ENCODE results near the gene TMEM167A. TPM values are rescaled to one million over a fixed set of nuclear protein-coding genes. Genes with fewer than 3 reads are reported as not detected.

TMEM167A gene
- total RNA-seq, 2 donors from 2014 or later: 124 to 134 TPM

- whole genome bisulfite sequencing, 2 experiments (ENCODE audit: insufficient coverage in 1 of 2, insufficient read length in 1 of 2): 97 to 100% methylated on average over 2 to 3 of the region's 3 CpGs
These were observed 65.2 kb downstream of the TMEM167A start for GRCh38 chr5:83011985-83012384.

DNA sequence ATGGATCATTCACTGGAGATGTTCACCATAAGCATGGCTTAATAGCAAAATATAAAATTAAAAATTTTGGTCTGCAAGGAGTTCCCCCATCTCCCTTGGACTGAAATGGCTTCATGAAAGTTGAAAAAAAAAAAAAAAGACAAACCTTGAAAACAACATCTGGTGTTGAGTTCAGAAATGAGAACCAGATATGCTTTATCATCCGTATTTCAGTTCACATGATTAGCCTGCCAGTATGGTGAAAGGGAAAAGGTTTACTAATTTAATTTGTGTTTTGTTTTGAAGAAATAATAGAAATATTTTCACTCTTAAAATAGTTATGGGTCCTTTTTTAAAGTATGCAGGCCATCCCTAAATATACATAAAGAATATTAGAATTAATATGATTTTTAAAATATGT, 67.8 kb downstream of the TMEM167A start:
- TF ChIP-seq CTCF (conservative IDR thresholded peaks at IDR 0.05): no peak
- peaks cover 6% of the 10 kb centered on the region for H3K4me1 Mint-ChIP-seq
- WGBS, 2 experiments (ENCODE audit: insufficient coverage in 1 of 2, insufficient read length in 1 of 2): 100% methylated on average over 1 of the region's 1 CpG; no CpG with 5 or more reads in 1 of the 2 experiments
- H3K27ac Mint-ChIP-seq: no peak overlapping the region
- DNase-seq: no peak
- Histone ChIP-seq H3K36me3 (ENCODE audit: control insufficient read depth, insufficient read depth, low read length) (no peaks in the 10 kb centered on the region), H3K9ac (ENCODE audit: extremely low read depth, low read length, poor library complexity, severe bottlenecking) (no peak overlapping the region), H3K27ac (ENCODE audit: low read depth, low read length) (no peak overlapping the region), H3K4me3 (ENCODE audit: low read length) (no peak overlapping the region), H3K27me3 (ENCODE audit: control insufficient read depth, insufficient read depth, low read length, poor library complexity, severe bottlenecking) (no peaks in the 10 kb centered on the region), H3K9me3 (ENCODE audit: control insufficient read depth, low read length) (no peaks in the 10 kb centered on the region), H3K4me1 (ENCODE audit: control insufficient read depth, insufficient read depth, low read length) (no peaks in the 10 kb centered on the region)
- no peaks in the 10 kb centered on the region for H3K27me3 Mint-ChIP-seq (ENCODE audit: insufficient read depth)
- peaks cover 2% of the 10 kb centered on the region for H3K36me3 Mint-ChIP-seq (ENCODE audit: low read depth)
- no peak overlapping the region for H3K4me3 Mint-ChIP-seq
- H3K9me3 Mint-ChIP-seq: peaks cover 3% of the 10 kb centered on the region

More at GRCh38 chr5:83011985-83012384, 65.2 kb downstream of the TMEM167A start:
- H3K36me3 ChIP-seq (ENCODE audit: control insufficient read depth, insufficient read depth, low read length): no peaks in the 10 kb centered on the region
- no peak for DNase-seq
- peaks cover 4% of the 10 kb centered on the region for H3K9me3 Mint-ChIP-seq
- no peak for TF ChIP-seq CTCF (conservative IDR thresholded peaks at IDR 0.05)
- peaks cover 15% of the 10 kb centered on the region for H3K4me1 Mint-ChIP-seq
- H3K27ac ChIP-seq (ENCODE audit: low read depth, low read length): no peak overlapping the region
- H3K27ac Mint-ChIP-seq: no peak overlapping the region
- no peaks in the 10 kb centered on the region for H3K27me3 ChIP-seq (ENCODE audit: control insufficient read depth, insufficient read depth, low read length, poor library complexity, severe bottlenecking)
- H3K4me3 Mint-ChIP-seq: no peak overlapping the region
- H3K27me3 Mint-ChIP-seq (ENCODE audit: insufficient read depth): no peaks in the 10 kb centered on the region
- no peaks in the 10 kb centered on the region for H3K4me1 ChIP-seq (ENCODE audit: control insufficient read depth, insufficient read depth, low read length)
- no peak overlapping the region for H3K9ac ChIP-seq (ENCODE audit: extremely low read depth, low read length, poor library complexity, severe bottlenecking)
- peaks cover 1% of the 10 kb centered on the region for H3K9me3 ChIP-seq (ENCODE audit: control insufficient read depth, low read length)
- no peak overlapping the region for H3K4me3 ChIP-seq (ENCODE audit: low read length)
- H3K36me3 Mint-ChIP-seq (ENCODE audit: low read depth): peaks cover 2% of the 10 kb centered on the region

GRCh38 chr5:83007755-83008154, 69.4 kb downstream of the TMEM167A start:
- Mint-ChIP-seq H3K4me3 (no peak overlapping the region), H3K36me3 (ENCODE audit: low read depth) (peaks cover 2% of the 10 kb centered on the region), H3K9me3 (peaks cover 3% of the 10 kb centered on the region), H3K27ac (no peak overlapping the region), H3K4me1 (peaks cover 13% of the 10 kb centered on the region), H3K27me3 (ENCODE audit: insufficient read depth) (no peaks in the 10 kb centered on the region)
- Histone ChIP-seq H3K4me1 (ENCODE audit: control insufficient read depth, insufficient read depth, low read length) (no peaks in the 10 kb centered on the region), H3K27ac (ENCODE audit: low read depth, low read length) (no peak overlapping the region), H3K4me3 (ENCODE audit: low read length) (no peak overlapping the region), H3K9me3 (ENCODE audit: control insufficient read depth, low read length) (no peaks in the 10 kb centered on the region), H3K9ac (ENCODE audit: extremely low read depth, low read length, poor library complexity, severe bottlenecking) (no peak overlapping the region), H3K27me3 (ENCODE audit: control insufficient read depth, insufficient read depth, low read length, poor library complexity, severe bottlenecking) (no peaks in the 10 kb centered on the region), H3K36me3 (ENCODE audit: control insufficient read depth, insufficient read depth, low read length) (no peaks in the 10 kb centered on the region)
- TF ChIP-seq CTCF (conservative IDR thresholded peaks at IDR 0.05): no peak
- no peak for DNase-seq
- 33 to 44% methylated on average over 1 of the region's 1 CpG for WGBS, 2 experiments (ENCODE audit: insufficient coverage in 1 of 2, insufficient read length in 1 of 2)
